Adrenal gland (tissue), 12 donors: ENCODE measurements around the gene SMAGP. TPM values are rescaled to one million over a fixed set of nuclear protein-coding genes. Genes with fewer than 3 reads are reported as not detected.
"Not testable (repeated sequence)": the region's sequence is repeated elsewhere in the genome, so short reads cannot be mapped to it uniquely, and the experiment has no call there.

Experiments used
- DNase-seq, 7 donors: peaks; one replicate each; pipeline ENCODE4 v3.0.0-alpha.2; 2019 to 2020
- H3K27ac ChIP-seq, 5 donors: fragments of 200-600 bp; sonication (generic) in 4 of 5; 1 replicate in 3 of 5; 2 replicates in 2 of 5; pipeline versions ENCODE4 v1.5.1 to v1.8.0; 2016 to 2020; ENCODE audit warnings: mild to moderate bottlenecking in 1 of 5
- H3K27me3 ChIP-seq: fragments of 200-600 bp; 2 replicates; pipeline ENCODE4 v1.8.0; 2021
- H3K36me3 ChIP-seq, 2 donors: fragments of 200-600 bp; replicated peaks in 1 of 2; 1 replicate in 1 of 2; 2 replicates in 1 of 2; pipeline versions ENCODE4 v1.5.1 to v1.8.0; 2018 to 2022
- H3K4me1 ChIP-seq, 2 donors: fragments of 200-600 bp; replicated peaks in 1 of 2; 1 replicate in 1 of 2; 2 replicates in 1 of 2; pipeline versions ENCODE4 v1.5.1 to v1.8.0; 2018 to 2021
- H3K4me3 ChIP-seq, 4 donors: fragments of 200-600 bp; sonication (generic) in 3 of 4; one replicate each; pipeline ENCODE4 v1.5.1; 2016 to 2018
- H3K9me3 ChIP-seq, 3 donors: fragments of 200-600 bp; sonication (generic) in 1 of 3; replicated peaks in 1 of 3; 1 replicate in 2 of 3; 2 replicates in 1 of 3; pipeline versions ENCODE4 v1.5.1 to v1.8.0; 2016 to 2021
- POLR2A ChIP-seq, 2 donors: fragments of 450-650 bp; IDR thresholded peaks; one replicate each; pipeline ENCODE4 v1.6.1; 2017; ENCODE audit warnings: antibody characterized with exemption in 2 of 2, mild to moderate bottlenecking in 2 of 2, moderate library complexity in 1 of 2
- WGBS, 4 donors: extraction: QIAGEN DNeasy Blood & Tissue Kit in 2 of 4; methylation state at CpG; one replicate each; pipeline versions ENCODE4 v1.1.5 to v1.1.7; 2013 to 2017; 5-methylcytosine and 5-hydroxymethylcytosine counted together
- intact Hi-C, 2 donors: fragments of 100-400 bp; cut with DNase I; formaldehyde crosslinking; loops; one replicate each; pipeline versions ENCODE4 v1.14.1 to v1.15.0; 2022 to 2023
- polyA plus RNA-seq, 3 donors: library from polyadenylated mRNA; stranded (reverse); fragments of 200-250 nt in 2 of 3; fragments of 350-450 nt in 1 of 3; fragmentation: Illumina TruSeq in 1 of 3; extraction: RNeasy Lipid Tissue Mini Kit (QIAGEN cat#74804) in 1 of 3; gene quantifications; one replicate each; pipeline ENCODE4 v1.2.3, GENCODE V29; 2013 to 2014
- total RNA-seq, 9 donors: library from RNA; depleted of rRNA in 4 of 9; stranded (reverse); fragments of >200 nt in 4 of 9; fragments of 120-200 nt in 1 of 9; fragmentation: NEBNext Ultra II Directional in 1 of 9; extraction: Animal tissue kit (Norgen Biotek cat#: 25700) in 1 of 9; gene quantifications; one replicate each; pipeline versions ENCODE4 v1.1.0 to v1.2.4, GENCODE V29; 2013 to 2023
- TF ChIP-seq, protein P1 (sequence below), 6 experiments: fragments of 450-650 bp in 4 of 6; fragments of 200-600 bp in 2 of 6; sonication (generic) in 1 of 6; IDR thresholded peaks; 1 replicate in 5 of 6; 2 replicates in 1 of 6; pipeline versions ENCODE4 v1.5.1 to v1.8.0; 2016 to 2021; ENCODE audit warnings: antibody characterized with exemption in 6 of 6, mild to moderate bottlenecking in 2 of 6, moderate library complexity in 1 of 6
- donor health status: healthy with polysubstance abuse.
- donor health status: Bipolar disorder and iron deficiency.
- donor health status: DM: yes; HTN: yes; CAD: no.
- donor health status: DM: no; HTN: no; CAD: no.
- donor health status: DM: no; HTN: no; CAD: no.
- donor health status: DM: yes; HTN: yes; CAD: no.

The SMAGP gene
- total and polyA plus RNA-seq, 12 donors = 2.7 to 32.6 (median 11.0) TPM

DNA sequence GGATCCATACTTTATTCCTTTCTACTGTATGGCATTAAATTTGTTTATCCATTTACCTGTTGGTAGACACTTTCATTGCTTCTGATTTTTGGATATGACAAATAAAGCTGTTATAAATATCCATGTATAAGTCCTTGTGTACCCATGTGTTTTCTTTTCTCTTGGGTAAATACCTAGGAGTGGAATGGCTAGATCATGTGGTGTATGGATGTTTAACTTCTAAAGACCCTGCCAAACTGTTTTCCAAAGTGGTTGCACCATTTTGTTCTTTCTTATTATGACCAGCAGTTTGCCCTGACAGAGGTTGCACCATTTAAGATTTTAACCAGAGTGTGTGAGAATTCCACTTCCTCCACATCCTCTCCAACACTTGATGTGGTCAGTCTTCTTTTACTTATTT lies 37.6 kb downstream of the SMAGP start:
- Histone ChIP-seq H3K9me3 (no peaks in the 10 kb centered on the region), H3K27ac (no peak overlapping the region), H3K4me1 (no peaks in the 10 kb centered on the region), H3K4me3 (no peak overlapping the region), H3K36me3 (no peaks in the 10 kb centered on the region), H3K27me3 (no peaks in the 10 kb centered on the region)
- DNase-seq = no peak
- TF ChIP-seq, protein P1, sequence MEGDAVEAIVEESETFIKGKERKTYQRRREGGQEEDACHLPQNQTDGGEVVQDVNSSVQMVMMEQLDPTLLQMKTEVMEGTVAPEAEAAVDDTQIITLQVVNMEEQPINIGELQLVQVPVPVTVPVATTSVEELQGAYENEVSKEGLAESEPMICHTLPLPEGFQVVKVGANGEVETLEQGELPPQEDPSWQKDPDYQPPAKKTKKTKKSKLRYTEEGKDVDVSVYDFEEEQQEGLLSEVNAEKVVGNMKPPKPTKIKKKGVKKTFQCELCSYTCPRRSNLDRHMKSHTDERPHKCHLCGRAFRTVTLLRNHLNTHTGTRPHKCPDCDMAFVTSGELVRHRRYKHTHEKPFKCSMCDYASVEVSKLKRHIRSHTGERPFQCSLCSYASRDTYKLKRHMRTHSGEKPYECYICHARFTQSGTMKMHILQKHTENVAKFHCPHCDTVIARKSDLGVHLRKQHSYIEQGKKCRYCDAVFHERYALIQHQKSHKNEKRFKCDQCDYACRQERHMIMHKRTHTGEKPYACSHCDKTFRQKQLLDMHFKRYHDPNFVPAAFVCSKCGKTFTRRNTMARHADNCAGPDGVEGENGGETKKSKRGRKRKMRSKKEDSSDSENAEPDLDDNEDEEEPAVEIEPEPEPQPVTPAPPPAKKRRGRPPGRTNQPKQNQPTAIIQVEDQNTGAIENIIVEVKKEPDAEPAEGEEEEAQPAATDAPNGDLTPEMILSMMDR (IDR thresholded peaks at IDR 0.05) = no peak
- no peak for TF ChIP-seq POLR2A (IDR thresholded peaks at IDR 0.05)
- intact Hi-C loops = loop anchor here in 1 of 2 donors (10.0 kb wide), 1 partner anchor 178 kb away; no protein-coding TSS in a partner anchor

DNA sequence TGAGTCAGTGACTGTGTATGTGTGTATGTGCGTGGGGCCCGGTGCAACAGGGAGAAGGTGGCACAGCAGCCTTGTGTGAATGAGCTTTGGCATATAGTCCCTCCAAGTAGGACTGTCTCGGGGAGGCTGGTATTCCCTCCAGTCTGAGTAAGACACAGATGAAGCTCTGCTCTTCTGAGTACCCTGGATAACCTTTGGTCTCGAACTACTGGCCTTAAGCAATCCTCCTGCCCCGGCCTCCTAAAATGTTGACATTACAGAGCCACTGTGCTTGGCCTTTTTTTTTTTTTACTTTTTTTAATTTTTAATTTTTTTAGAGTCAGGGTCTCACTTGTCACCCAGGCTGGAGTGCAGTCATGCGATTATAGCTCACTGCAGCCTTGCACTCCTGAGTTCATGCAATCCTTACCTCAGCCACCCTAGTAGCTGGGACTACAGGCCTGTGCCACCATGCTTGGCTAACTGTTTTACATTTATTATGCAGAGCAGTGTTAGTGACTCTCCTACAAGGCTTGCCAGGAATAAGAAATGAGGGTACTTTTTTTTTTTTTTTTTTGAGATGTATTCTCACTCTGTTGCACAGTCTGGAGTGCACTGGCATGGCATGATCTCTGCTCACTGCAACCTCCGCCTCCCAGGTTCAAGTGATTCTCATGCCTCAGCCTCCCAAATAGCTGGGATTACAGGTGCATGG lies 41.0 kb downstream of the SMAGP start:
- DNase-seq = no peak
- no peak for TF ChIP-seq POLR2A (IDR thresholded peaks at IDR 0.05)
- TF ChIP-seq, protein P1 (IDR thresholded peaks at IDR 0.05) = no peak
- no peaks in the 10 kb centered on the region for H3K4me1 ChIP-seq
- intact Hi-C loops = no loop called here
- H3K9me3 ChIP-seq = no peaks in the 10 kb centered on the region
- H3K4me3 ChIP-seq = no peak overlapping the region
- no peaks in the 10 kb centered on the region for H3K36me3 ChIP-seq
- WGBS, 4 donors = 89 to 95% (median 92%) methylated on average over 7 of the region's 7 CpGs
- H3K27me3 ChIP-seq = no peaks in the 10 kb centered on the region
- H3K27ac ChIP-seq = no peak overlapping the region

DNA sequence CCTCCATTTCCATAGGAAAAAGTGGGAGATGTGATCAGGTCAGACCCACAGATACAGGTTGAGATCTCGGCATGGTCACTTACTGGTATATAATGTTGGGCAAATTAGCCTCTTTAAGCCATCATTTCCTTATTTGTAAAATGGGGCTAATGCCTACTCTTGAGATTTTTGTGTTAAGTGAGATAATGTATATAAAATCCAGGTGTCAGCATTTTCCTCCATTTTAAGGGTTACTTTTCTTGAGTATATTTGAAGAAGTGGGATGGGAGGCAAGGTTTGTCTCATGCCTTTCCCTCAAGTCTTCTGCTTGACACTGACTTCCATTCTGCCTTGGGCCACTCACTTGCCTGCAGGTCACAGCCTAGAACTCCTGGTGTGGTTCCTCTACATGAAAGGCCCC lies 42.3 kb downstream of the SMAGP start:
- WGBS, 4 donors = 86 to 100% (median 95%) methylated on average over 1 of the region's 1 CpG
- TF ChIP-seq, protein P1 (IDR thresholded peaks at IDR 0.05) = no peak
- no peak for TF ChIP-seq POLR2A (IDR thresholded peaks at IDR 0.05)
- H3K9me3 ChIP-seq = no peaks in the 10 kb centered on the region
- H3K4me3 ChIP-seq = no peak overlapping the region
- H3K4me1 ChIP-seq = no peaks in the 10 kb centered on the region
- no peaks in the 10 kb centered on the region for H3K36me3 ChIP-seq
- no peak for DNase-seq
- H3K27me3 ChIP-seq = no peaks in the 10 kb centered on the region
- intact Hi-C loops = no loop called here
- H3K27ac ChIP-seq = no peak overlapping the region

DNA sequence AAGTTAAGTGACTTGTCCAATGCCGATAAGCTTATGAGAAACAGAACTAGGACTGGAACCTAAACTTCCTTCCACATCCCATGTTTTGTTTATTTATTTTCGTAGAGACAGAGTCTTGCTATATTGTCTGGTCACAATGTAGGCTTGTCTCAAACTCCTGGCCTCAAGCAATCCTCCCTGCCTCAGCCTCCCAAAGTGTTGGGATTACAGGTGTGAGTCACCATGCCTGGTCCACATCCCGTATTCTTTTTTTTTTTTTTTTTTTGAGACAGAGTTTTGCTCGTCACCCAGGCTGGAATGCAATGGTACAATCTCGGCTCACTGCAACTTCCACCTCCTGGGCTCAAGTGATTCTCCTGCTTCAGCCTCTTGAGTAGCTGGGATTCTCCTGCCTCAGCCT lies 43.1 kb downstream of the SMAGP start:
- H3K27me3 ChIP-seq, H3K9me3 ChIP-seq, H3K36me3 ChIP-seq, intact Hi-C loops, DNase-seq, H3K27ac ChIP-seq, H3K4me1 ChIP-seq, H3K4me3 ChIP-seq: not testable (repeated sequence)
- WGBS, 4 donors = 81 to 86% (median 83%) methylated on average over 5 of the region's 5 CpGs

DNA sequence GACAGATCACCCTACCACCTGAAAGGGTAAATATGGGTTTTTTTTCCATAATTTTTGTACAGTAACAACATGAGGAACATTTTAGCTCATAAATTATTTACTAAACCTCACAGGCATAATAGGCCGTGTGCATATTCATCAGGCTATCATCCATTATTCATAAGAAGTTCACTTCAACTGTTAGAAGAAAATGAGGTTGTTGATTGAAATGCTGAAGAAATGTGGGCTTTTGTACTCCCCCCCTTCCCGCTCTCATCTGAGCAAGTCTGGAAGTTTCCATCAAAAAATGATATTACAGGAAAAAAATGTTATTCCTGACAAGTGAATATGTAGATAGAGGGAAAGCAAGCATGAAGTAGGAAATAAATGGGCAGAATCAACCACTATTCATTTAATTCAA lies 44.4 kb downstream of the SMAGP start:
- Histone ChIP-seq H3K27ac (no peak overlapping the region), H3K4me1 (peaks cover 0 to 7% of the 10 kb centered on the region in 2 donors), H3K4me3 (no peak overlapping the region), H3K9me3 (no peaks in the 10 kb centered on the region), H3K36me3 (no peaks in the 10 kb centered on the region), H3K27me3 (no peaks in the 10 kb centered on the region)
- WGBS, 4 donors = 85 to 90% (median 87%) methylated on average over 2 of the region's 2 CpGs
- no peak for DNase-seq
- intact Hi-C loops = no loop called here
- TF ChIP-seq, protein P1 (IDR thresholded peaks at IDR 0.05) = no peak
- TF ChIP-seq POLR2A (IDR thresholded peaks at IDR 0.05) = no peak
